Measurements from ENCODE around the gene BTN3A1.

DNA sequence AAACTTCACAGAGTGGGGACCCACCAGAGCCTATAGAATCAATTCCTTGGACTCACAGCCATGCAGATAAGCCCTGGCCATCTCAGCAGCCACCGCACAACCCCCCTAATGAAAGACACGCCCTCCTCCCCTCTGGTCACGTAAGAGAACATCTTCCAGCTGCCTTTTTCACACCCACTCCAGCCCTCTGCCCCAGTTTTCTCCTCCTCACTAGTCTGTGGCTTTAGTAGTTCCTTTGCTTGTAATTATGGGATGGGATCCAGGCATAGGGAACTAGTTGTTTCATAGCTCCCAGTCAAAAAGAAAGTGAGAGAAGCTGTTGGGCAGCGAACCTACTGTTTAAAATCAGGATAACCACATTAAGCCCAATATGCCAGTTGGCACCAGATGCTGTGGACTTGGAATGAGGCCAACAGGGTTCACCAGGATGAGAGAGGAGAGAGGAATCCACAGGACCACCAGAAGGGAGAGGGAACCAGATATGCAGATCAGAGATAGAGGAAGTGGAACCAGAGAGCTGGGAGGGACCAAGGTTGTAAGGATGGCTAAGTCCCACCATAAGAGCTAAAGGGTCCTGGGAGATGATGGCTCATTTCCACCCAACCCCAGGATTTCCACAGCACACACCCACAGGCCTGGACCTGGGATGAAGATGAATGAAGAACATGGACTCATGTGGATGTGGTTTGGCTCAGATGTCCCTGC is 9.0 kb upstream of the BTN3A1 start:
- TF ChIP-seq, protein P1, sequence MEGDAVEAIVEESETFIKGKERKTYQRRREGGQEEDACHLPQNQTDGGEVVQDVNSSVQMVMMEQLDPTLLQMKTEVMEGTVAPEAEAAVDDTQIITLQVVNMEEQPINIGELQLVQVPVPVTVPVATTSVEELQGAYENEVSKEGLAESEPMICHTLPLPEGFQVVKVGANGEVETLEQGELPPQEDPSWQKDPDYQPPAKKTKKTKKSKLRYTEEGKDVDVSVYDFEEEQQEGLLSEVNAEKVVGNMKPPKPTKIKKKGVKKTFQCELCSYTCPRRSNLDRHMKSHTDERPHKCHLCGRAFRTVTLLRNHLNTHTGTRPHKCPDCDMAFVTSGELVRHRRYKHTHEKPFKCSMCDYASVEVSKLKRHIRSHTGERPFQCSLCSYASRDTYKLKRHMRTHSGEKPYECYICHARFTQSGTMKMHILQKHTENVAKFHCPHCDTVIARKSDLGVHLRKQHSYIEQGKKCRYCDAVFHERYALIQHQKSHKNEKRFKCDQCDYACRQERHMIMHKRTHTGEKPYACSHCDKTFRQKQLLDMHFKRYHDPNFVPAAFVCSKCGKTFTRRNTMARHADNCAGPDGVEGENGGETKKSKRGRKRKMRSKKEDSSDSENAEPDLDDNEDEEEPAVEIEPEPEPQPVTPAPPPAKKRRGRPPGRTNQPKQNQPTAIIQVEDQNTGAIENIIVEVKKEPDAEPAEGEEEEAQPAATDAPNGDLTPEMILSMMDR (IDR thresholded peaks at IDR 0.05; ENCODE audit: poor library complexity) = no peak
- TF ChIP-seq EZH2 (IDR thresholded peaks at IDR 0.05; ENCODE audit: borderline replicate concordance) = no peak
- TF ChIP-seq EZH2phosphoT487 (IDR thresholded peaks at IDR 0.05; ENCODE audit: low read depth, severe bottlenecking, unreplicated experiment) = no peak
